ENCODE results near the gene KRTAP4-9. TPM values are rescaled to one million over a fixed set of nuclear protein-coding genes. Genes with fewer than 3 reads are reported as not detected.

The KRTAP4-9 gene
- total RNA-seq, 4 donors from 2014 or later = not detected

GRCh38 chr17:41067281-41067680 is 37.9 kb upstream of the KRTAP4-9 start:
- no peaks in the 10 kb centered on the region for H3K9me3 ChIP-seq
- H3K4me1 ChIP-seq = no peaks in the 10 kb centered on the region
- H3K36me3 ChIP-seq = no peaks in the 10 kb centered on the region
- H3K27me3 ChIP-seq = no peaks in the 10 kb centered on the region
- TF ChIP-seq, protein P1, sequence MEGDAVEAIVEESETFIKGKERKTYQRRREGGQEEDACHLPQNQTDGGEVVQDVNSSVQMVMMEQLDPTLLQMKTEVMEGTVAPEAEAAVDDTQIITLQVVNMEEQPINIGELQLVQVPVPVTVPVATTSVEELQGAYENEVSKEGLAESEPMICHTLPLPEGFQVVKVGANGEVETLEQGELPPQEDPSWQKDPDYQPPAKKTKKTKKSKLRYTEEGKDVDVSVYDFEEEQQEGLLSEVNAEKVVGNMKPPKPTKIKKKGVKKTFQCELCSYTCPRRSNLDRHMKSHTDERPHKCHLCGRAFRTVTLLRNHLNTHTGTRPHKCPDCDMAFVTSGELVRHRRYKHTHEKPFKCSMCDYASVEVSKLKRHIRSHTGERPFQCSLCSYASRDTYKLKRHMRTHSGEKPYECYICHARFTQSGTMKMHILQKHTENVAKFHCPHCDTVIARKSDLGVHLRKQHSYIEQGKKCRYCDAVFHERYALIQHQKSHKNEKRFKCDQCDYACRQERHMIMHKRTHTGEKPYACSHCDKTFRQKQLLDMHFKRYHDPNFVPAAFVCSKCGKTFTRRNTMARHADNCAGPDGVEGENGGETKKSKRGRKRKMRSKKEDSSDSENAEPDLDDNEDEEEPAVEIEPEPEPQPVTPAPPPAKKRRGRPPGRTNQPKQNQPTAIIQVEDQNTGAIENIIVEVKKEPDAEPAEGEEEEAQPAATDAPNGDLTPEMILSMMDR (IDR thresholded peaks at IDR 0.05) = no peak
- TF ChIP-seq POLR2AphosphoS5 (IDR thresholded peaks at IDR 0.05) (no peak), POLR2A (IDR thresholded peaks at IDR 0.05; ENCODE audit: low read depth) (no peak), EP300 (IDR thresholded peaks at IDR 0.05) (no peak)
- intact Hi-C loops (cut with DNase I) = no loop called here
- H3K4me3 ChIP-seq = no peak overlapping the region
- no peak for DNase-seq (ENCODE audit: extremely low spot score)
- no peak overlapping the region for H3K27ac ChIP-seq (replicated peaks in 1 of 4)

DNA sequence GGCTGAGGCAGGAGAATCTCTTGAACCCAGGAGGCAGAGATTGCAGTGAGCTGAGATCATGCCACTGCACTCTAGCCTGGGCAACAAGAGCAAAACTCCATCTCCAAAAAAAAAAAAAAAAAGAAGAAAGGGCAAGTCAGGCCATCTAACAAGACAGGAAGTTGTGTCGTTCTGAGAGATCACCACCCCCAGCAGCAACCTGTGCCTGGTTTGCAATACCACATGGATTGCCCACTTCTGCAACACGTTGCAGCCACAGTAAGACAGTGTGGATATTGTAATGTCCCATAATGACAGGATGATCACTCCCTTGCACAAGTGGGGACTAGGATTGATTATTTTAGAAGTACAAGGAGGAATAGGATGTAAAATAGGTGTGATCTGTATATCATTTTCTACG is 36.2 kb upstream of the KRTAP4-9 start:
- intact Hi-C loops (cut with DNase I) = no loop called here
- TF ChIP-seq, protein P1 (IDR thresholded peaks at IDR 0.05) = no peak
- no peak for TF ChIP-seq EP300 (IDR thresholded peaks at IDR 0.05)
- TF ChIP-seq POLR2AphosphoS5 (IDR thresholded peaks at IDR 0.05) = no peak
- TF ChIP-seq POLR2A (IDR thresholded peaks at IDR 0.05; ENCODE audit: low read depth) = no peak
- 83% methylated on average over 3 of the region's 3 CpGs for WGBS

DNA sequence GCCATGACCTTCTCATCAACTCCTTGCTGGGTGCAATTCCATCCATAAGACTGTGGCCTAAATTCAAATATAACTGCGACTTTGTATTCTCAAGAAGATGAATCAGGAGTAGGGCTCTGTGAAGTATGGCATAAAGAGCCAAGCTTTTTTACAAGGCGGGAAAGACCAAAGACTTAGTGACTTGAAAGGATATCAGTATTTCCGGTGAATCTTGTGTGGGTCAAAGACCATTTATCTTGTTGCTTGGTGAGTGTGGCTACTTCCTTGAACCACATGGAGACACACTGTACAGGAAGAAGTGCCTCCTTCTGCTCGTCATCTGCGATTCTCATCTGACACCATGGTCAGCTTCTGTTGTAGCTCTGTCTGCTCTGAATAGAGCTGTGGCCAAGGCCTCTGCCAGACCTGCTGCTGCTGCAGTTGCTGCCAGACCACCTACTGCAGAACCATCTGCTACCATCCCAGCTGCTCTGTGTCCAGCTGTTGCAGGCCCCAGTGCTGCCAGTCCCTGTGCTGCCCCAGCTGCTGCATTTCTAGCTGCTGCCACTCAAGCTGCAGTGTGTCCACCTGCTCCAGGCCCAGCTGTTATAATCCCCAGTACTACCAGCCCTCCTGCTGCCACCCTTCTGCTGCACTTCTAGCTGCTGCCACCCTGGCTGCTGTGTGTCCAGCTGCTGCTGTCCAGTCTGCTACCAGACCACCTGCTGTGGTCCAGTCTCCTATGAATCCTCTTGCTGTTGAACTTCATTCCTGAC is 33.4 kb upstream of the KRTAP4-9 start:
- Histone ChIP-seq H3K36me3 (no peaks in the 10 kb centered on the region), H3K27ac (replicated peaks in 1 of 4) (no peak overlapping the region), H3K4me3 (no peak overlapping the region), H3K4me1 (no peaks in the 10 kb centered on the region), H3K9me3 (no peaks in the 10 kb centered on the region), H3K27me3 (peaks cover 0 to 6% (median 0%) of the 10 kb centered on the region in 4 donors)
- TF ChIP-seq EP300 (IDR thresholded peaks at IDR 0.05) (no peak), POLR2AphosphoS5 (IDR thresholded peaks at IDR 0.05) (no peak), POLR2A (IDR thresholded peaks at IDR 0.05; ENCODE audit: low read depth) (no peak)
- TF ChIP-seq, protein P1 (IDR thresholded peaks at IDR 0.05) = no peak
- WGBS = 87% methylated on average over 5 of the region's 5 CpGs
- DNase-seq (ENCODE audit: extremely low spot score) = no peak
- intact Hi-C loops (cut with DNase I) = no loop called here

More for the DNA sequence above, 36.2 kb upstream of the KRTAP4-9 start:
- Histone ChIP-seq H3K27me3 (no peaks in the 10 kb centered on the region), H3K27ac (replicated peaks in 1 of 4) (no peak overlapping the region), H3K4me3 (no peak overlapping the region), H3K4me1 (no peaks in the 10 kb centered on the region), H3K36me3 (no peaks in the 10 kb centered on the region), H3K9me3 (no peaks in the 10 kb centered on the region)
- DNase-seq (ENCODE audit: extremely low spot score) = no peak

- Histone ChIP-seq H3K9me3 (no peaks in the 10 kb centered on the region), H3K4me1 (no peaks in the 10 kb centered on the region), H3K4me3 (no peak overlapping the region), H3K36me3 (no peaks in the 10 kb centered on the region), H3K27me3 (peaks cover 0 to 6% (median 0%) of the 10 kb centered on the region in 4 donors), H3K27ac (replicated peaks in 1 of 4) (no peak overlapping the region)
- intact Hi-C loops (cut with DNase I) = no loop called here
- no peak for DNase-seq (ENCODE audit: extremely low spot score)
- TF ChIP-seq, protein P1 (IDR thresholded peaks at IDR 0.05) = no peak
- TF ChIP-seq POLR2AphosphoS5 (IDR thresholded peaks at IDR 0.05) (no peak), EP300 (IDR thresholded peaks at IDR 0.05) (no peak), POLR2A (IDR thresholded peaks at IDR 0.05; ENCODE audit: low read depth) (no peak)
- 86% methylated on average over 2 of the region's 2 CpGs for WGBS
These were observed 31.5 kb upstream of the KRTAP4-9 start for GRCh38 chr17:41073676-41074075.

DNA sequence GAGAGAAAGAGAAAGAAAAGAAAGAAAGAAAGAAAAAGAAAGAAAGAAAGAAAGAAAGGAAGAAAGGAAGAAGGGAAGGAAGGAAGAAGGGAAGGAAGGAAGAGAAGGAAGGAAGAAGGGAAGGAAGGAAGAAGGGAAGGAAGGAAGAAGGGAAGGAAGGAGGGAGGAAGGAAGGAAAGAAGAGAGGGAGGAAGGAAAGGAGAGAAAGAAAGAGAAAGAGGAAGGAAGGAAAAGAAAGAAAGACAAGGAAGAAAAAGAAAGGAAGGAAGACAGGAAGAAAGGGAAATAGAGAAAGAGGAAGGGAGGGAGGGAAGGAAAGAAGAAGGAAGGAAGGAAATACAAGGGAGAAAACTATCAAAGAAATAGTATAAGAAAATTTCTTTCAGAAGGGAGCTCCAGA is 28.4 kb upstream of the KRTAP4-9 start:
- DNase-seq (ENCODE audit: extremely low spot score) = no peak
- Histone ChIP-seq H3K36me3 (no peaks in the 10 kb centered on the region), H3K27ac (replicated peaks in 1 of 4) (no peak overlapping the region), H3K27me3 (peaks cover 0 to 6% (median 0%) of the 10 kb centered on the region in 4 donors), H3K4me3 (no peak overlapping the region), H3K4me1 (no peaks in the 10 kb centered on the region), H3K9me3 (no peaks in the 10 kb centered on the region)
- intact Hi-C loops (cut with DNase I) = no loop called here
- TF ChIP-seq EP300 (IDR thresholded peaks at IDR 0.05) (no peak), POLR2AphosphoS5 (IDR thresholded peaks at IDR 0.05) (no peak)

Data from esophagus muscularis mucosa (tissue), 4 donors.